SK-N-SH treated with all-trans-retinoic acid at 6 μM for 48 hours (cell line): ENCODE measurements around the gene SULT1A3.

Experiments used
- ARNTL ChIP-seq: fragments of 450-650 bp; formaldehyde crosslinking; IDR thresholded peaks from 2 replicates; pipeline ENCODE4 v1.5.0; 2020; ENCODE audit warnings: low read depth, mild to moderate bottlenecking, moderate library complexity, borderline replicate concordance
- CSRNP3 ChIP-seq: fragments of 250-450 bp; sonication (Bioruptor Pico); IDR thresholded peaks from 2 replicates; pipeline ENCODE4 v1.5.1; 2021; ENCODE audit warnings: mild to moderate bottlenecking, moderate library complexity
- GLIS3 ChIP-seq: fragments of 250-450 bp; sonication (Bioruptor Pico); IDR thresholded peaks from 2 replicates; pipeline ENCODE4 v1.5.0; 2020; ENCODE audit warnings: mild to moderate bottlenecking, moderate library complexity
- OSR1 ChIP-seq: fragments of 250-450 bp; sonication (Bioruptor Pico); IDR thresholded peaks from 2 replicates; pipeline ENCODE4 v1.8.0; 2022; ENCODE audit warnings: moderate library complexity, mild to moderate bottlenecking, inconsistent platforms
- PPARA ChIP-seq: fragments of 250-450 bp; sonication (Bioruptor Pico); IDR thresholded peaks from 2 replicates; pipeline ENCODE4 v1.5.0; 2020; ENCODE audit warnings: mild to moderate bottlenecking, borderline replicate concordance
- SNAI2 ChIP-seq: fragments of 250-450 bp; sonication (Bioruptor Pico); IDR thresholded peaks from 2 replicates; pipeline ENCODE4 v1.5.0; 2020; ENCODE audit warnings: mild to moderate bottlenecking, moderate library complexity
- TCF4 ChIP-seq: fragments of 250-450 bp; sonication (Bioruptor Pico); IDR thresholded peaks from 2 replicates; pipeline ENCODE4 v1.8.0; 2021; ENCODE audit warnings: mild to moderate bottlenecking, moderate library complexity, borderline replicate concordance
- TSHZ2 ChIP-seq: fragments of 250-450 bp; sonication (Bioruptor Pico); IDR thresholded peaks from 2 replicates; pipeline ENCODE4 v1.5.0; 2020; ENCODE audit warnings: mild to moderate bottlenecking, moderate library complexity
- ZC3H10 ChIP-seq: fragments of 250-450 bp; sonication (Bioruptor Pico); IDR thresholded peaks from 2 replicates; pipeline ENCODE4 v1.5.1; 2021; ENCODE audit warnings: mild to moderate bottlenecking, moderate library complexity
- ZFP3 ChIP-seq: fragments of 250-450 bp; sonication (Bioruptor Pico); IDR thresholded peaks from 2 replicates; pipeline ENCODE4 v1.5.0; 2020; ENCODE audit warnings: mild to moderate bottlenecking, moderate library complexity
- ZFP30 ChIP-seq: fragments of 450-650 bp; formaldehyde crosslinking; IDR thresholded peaks from 2 replicates; pipeline ENCODE4 v1.5.0; 2022; ENCODE audit warnings: mild to moderate bottlenecking, moderate library complexity
- ZNF8 ChIP-seq: fragments of 450-650 bp; formaldehyde crosslinking; IDR thresholded peaks from 2 replicates; pipeline ENCODE4 v1.5.0; 2020; ENCODE audit warnings: mild to moderate bottlenecking, moderate library complexity
- TF ChIP-seq, protein P1 (sequence below): fragments of 250-450 bp; sonication (Bioruptor Pico); IDR thresholded peaks from 2 replicates; pipeline ENCODE4 v1.8.0; 2020; ENCODE audit warnings: mild to moderate bottlenecking, moderate library complexity, borderline replicate concordance
- TF ChIP-seq, protein P2 (sequence below): fragments of 250-450 bp; sonication (Bioruptor Pico); IDR thresholded peaks from 2 replicates; pipeline ENCODE4 v1.5.1; 2020; ENCODE audit warnings: low read depth, mild to moderate bottlenecking, moderate library complexity

- TF ChIP-seq PPARA (CRISPR knock-in tag): no peak
- TF ChIP-seq ZC3H10: no peak
- TF ChIP-seq GLIS3 (CRISPR knock-in tag): no peak
- TF ChIP-seq ZFP3 (CRISPR knock-in tag): no peak
- TF ChIP-seq, protein P1, sequence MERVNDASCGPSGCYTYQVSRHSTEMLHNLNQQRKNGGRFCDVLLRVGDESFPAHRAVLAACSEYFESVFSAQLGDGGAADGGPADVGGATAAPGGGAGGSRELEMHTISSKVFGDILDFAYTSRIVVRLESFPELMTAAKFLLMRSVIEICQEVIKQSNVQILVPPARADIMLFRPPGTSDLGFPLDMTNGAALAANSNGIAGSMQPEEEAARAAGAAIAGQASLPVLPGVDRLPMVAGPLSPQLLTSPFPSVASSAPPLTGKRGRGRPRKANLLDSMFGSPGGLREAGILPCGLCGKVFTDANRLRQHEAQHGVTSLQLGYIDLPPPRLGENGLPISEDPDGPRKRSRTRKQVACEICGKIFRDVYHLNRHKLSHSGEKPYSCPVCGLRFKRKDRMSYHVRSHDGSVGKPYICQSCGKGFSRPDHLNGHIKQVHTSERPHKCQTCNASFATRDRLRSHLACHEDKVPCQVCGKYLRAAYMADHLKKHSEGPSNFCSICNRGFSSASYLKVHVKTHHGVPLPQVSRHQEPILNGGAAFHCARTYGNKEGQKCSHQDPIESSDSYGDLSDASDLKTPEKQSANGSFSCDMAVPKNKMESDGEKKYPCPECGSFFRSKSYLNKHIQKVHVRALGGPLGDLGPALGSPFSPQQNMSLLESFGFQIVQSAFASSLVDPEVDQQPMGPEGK (CRISPR knock-in tag): no peak
- no peak for TF ChIP-seq ZFP30 (CRISPR knock-in tag)
- no peak for TF ChIP-seq TCF4
- no peak for TF ChIP-seq ARNTL (CRISPR knock-in tag)
- no peak for TF ChIP-seq SNAI2
- TF ChIP-seq, protein P2, sequence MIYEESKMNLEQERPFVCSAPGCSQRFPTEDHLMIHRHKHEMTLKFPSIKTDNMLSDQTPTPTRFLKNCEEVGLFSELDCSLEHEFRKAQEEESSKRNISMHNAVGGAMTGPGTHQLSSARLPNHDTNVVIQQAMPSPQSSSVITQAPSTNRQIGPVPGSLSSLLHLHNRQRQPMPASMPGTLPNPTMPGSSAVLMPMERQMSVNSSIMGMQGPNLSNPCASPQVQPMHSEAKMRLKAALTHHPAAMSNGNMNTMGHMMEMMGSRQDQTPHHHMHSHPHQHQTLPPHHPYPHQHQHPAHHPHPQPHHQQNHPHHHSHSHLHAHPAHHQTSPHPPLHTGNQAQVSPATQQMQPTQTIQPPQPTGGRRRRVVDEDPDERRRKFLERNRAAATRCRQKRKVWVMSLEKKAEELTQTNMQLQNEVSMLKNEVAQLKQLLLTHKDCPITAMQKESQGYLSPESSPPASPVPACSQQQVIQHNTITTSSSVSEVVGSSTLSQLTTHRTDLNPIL (CRISPR knock-in tag): no peak
- TF ChIP-seq CSRNP3: no peak
- TF ChIP-seq TSHZ2 (CRISPR knock-in tag): no peak
- TF ChIP-seq OSR1 (CRISPR knock-in tag): no peak
- TF ChIP-seq ZNF8: no peak
These were observed 14.8 kb upstream of the SULT1A3 start for GRCh38 chr16:30184096-30184890.
